Activated CD8-positive, alpha-beta memory T cell treated with anti-CD3 and anti-CD28 coated beads, Interleukin-2, amount 50 U/mL, for 4 hours (primary cell): ENCODE data around the gene MYO3B.
"Not testable (repeated sequence)": the region's sequence is repeated elsewhere in the genome, so short reads cannot be mapped to it uniquely, and the experiment has no call there.

ENCODE experiments used
- DNase-seq: peaks from one replicate; pipeline ENCODE4 v3.0.0-alpha.2; 2020

MYO3B gene

GRCh38 chr2:170265321-170265720 is 87.4 kb downstream of the MYO3B start:
- no peak for DNase-seq

DNA sequence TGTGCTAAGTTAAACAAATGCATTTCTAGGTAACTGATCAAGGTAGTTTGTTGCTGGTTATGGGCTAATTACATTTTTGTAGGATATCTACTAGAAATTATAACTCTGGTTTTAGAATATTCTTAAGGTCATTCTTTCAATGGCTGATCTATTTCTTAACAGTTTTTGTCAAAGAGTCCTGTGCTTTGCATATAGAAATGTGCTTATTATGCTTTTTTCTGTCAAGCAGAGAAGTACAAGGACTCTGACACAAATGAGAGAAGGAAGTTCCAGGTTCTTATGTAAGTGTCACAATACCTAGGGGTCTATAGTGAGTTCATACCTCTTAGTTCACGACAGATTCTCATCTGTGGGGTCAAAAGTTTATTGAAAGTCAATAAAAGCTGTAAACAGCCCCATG is 88.4 kb downstream of the MYO3B start:
- DNase-seq, result no peak

- DNase-seq, result no peak
These were observed 89.1 kb downstream of the MYO3B start for GRCh38 chr2:170267071-170267470.

- no peak for DNase-seq
These were observed 92.4 kb downstream of the MYO3B start for GRCh38 chr2:170270278-170270864.

GRCh38 chr2:170271340-170271739 is 93.4 kb downstream of the MYO3B start:
- no peak for DNase-seq

DNA sequence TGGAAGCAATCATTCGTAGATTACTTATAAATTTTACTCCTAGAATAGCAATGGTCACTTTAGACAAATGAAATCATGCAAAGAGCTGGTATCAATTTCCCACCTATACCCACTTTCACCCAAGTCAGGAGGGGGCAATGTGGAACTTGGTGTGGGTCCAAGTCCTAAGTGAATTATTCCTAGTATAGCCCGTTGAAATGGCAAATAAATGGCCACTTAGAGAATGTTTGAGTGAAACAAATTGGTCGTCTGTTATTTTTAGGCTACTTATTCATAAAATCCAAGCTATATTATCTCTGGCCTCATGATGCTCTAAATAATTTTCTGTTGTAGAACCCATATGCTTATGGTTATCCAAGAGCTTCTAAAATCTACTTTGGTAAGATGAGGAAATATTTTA is 98.1 kb downstream of the MYO3B start:
- DNase-seq, result no peak

GRCh38 chr2:170276925-170277629 is 99.1 kb downstream of the MYO3B start:
- DNase-seq, result no peak

DNA sequence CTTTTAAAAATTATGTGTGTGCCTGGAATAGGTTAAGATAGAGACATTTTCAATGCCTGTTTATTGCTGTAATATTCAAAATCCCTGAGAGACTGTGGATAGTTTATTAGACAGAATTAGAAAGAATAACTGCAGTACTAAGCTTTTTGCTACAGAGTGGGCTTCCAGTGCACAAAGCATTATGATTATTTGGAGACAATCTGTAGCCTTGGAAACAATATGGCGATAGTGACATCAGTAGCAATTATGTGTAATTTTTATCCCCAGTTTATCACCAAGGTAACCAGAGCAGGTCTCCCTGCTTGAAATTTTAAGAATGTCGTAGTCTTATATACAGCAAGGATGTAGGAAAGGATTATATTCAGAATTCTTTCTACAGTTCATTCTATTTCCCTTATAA is 100.0 kb downstream of the MYO3B start:
- no peak for DNase-seq

GRCh38 chr2:170279615-170280014 is 101.7 kb downstream of the MYO3B start:
- not testable (repeated sequence) for DNase-seq

- no peak for DNase-seq
These were observed 104.9 kb downstream of the MYO3B start for GRCh38 chr2:170282851-170283250.

DNA sequence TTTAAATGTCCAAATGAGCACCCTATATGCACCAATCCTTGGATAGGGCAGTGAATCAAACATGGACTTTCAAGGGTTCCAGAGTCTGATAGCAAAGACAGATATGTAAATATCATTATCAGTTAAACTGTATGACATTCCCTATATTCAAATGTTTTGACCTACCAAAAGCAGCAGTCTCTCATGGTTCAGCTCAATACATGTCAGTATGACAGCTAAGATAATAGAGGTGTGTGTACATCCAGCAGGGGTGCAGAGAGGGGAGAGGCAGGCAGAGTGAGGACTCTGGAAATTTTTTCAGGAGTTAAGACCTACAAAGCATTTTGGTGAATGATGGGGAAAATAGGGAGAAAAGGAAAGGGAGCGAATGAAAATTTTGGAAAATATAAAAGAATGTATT is 106.3 kb downstream of the MYO3B start:
- no peak for DNase-seq

- DNase-seq, result no peak
These were observed 110.9 kb downstream of the MYO3B start for GRCh38 chr2:170288859-170289258.

GRCh38 chr2:170291474-170291873 is 113.5 kb downstream of the MYO3B start:
- DNase-seq, result no peak

- no peak for DNase-seq
These were observed 114.5 kb downstream of the MYO3B start for GRCh38 chr2:170292415-170292814.

- no peak for DNase-seq
These were observed 119.5 kb downstream of the MYO3B start for GRCh38 chr2:170297496-170297895.

- DNase-seq, result no peak
These were observed 120.2 kb downstream of the MYO3B start for GRCh38 chr2:170298115-170298514.

- no peak for DNase-seq
These were observed 121.0 kb downstream of the MYO3B start for GRCh38 chr2:170298861-170299429.

- no peak for DNase-seq
These were observed 123.0 kb downstream of the MYO3B start for GRCh38 chr2:170300993-170301392.

DNA sequence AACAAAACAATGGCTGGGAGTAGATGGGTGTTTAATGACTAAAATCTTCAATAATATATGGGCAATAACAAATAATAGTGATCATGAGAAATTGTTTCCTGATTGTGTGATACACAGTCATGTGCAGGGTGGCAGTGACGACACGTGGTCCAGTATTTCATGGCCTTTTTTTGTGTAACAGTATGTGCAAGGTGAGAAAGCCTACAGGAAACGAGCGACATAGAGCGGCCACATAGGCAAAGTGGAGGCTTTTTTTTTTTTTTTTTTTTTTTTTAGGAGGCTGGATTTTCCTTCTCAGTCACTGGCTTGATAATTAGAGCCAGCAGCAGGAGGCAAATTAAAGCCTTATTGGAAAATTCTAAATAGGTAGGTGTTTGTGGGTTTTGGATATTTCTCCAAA is 123.7 kb downstream of the MYO3B start:
- no peak for DNase-seq

- no peak for DNase-seq
These were observed 127.8 kb downstream of the MYO3B start for GRCh38 chr2:170305711-170306110.

- DNase-seq, result no peak
These were observed 128.4 kb downstream of the MYO3B start for GRCh38 chr2:170306293-170306873.

DNA sequence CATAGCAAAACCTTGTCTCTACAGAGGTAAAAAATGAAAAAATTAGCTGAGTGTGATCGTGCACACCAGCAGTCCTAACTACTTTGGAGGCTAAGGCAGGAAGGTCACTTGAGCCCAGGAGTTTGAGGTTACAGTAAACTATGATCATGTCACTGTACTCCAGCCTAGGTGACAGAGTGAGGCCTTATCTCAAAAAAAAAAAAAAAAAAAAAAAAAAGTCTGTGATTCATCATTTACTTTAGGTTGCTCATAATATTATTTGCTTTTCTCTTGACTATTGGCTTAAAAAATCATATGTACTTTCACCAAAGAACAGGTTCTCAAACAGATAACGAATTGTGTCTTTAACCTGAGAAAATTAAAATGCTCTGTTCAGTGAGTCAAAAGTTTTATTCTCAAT is 129.1 kb downstream of the MYO3B start:
- DNase-seq, result no peak

DNA sequence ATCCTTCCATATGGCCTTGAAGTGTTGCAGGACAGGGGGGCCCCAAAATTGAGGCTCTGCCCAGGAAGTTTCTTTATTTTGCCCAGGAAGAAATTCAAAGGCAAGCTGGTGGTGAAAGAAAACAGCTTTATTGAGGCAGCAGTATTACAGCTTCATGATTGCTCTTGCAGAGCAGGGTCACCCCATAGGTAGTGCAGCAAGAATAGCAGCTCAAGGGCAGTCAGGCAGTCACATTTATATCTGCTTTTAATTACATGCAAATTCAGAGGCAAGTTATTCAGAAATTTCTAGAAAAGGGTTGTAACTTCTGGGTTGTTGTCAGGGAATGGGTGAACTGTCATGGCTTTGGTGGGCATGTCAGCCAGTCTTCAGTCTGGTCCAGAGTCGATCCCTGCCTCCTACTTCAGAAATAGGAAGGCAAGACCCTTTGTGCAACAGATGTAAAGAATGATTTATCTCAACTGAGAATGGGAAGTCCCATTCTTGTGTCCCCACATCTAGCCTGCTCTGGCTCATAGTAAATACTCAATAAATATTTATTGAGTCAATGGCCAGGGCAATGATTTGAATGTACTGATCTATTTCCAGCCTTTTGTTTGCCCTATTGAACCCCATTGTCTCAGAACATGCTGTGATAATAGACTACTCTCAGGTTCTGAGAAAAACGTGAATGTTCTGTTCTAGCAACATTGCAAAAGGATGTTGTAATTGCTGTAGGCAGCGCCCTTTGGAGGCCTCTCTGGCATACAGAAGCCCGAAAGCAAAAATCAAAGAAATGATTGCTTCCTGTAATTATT is 129.8 kb downstream of the MYO3B start:
- no peak for DNase-seq
